ENCODE measurements around the gene MZB1. TPM values are rescaled to one million over a fixed set of nuclear protein-coding genes. Genes with fewer than 3 reads are reported as not detected.

Gene MZB1
- total RNA-seq, 1 donor from 2014 or later, result 0.58 TPM

GRCh38 chr5:139340051-139340450 is 49.7 kb downstream of the MZB1 start:
- TF ChIP-seq CTCF (IDR thresholded peaks at IDR 0.05; ENCODE audit: borderline replicate concordance), result no peak
- Histone ChIP-seq H3K27ac (replicated peaks) (no peak overlapping the region), H3K4me3 (no peak overlapping the region), H3K9me3 (replicated peaks) (no peaks in the 10 kb centered on the region), H3K36me3 (peaks cover under 1% of the 10 kb centered on the region), H3K4me1 (peaks cover 43% of the 10 kb centered on the region), H3K27me3 (ENCODE audit: low read depth) (no peaks in the 10 kb centered on the region)
- no peak for DNase-seq
- intact Hi-C loops (cut with micrococcal nuclease), result no loop called here

Other genes starting within 250 kb of the MZB1 start
- gene SIL1, start 191.5 kb downstream of the MZB1 start, total RNA-seq, result 39.3 TPM
- 121 TPM for gene MATR3, start 96.2 kb downstream of the MZB1 start, total RNA-seq
- gene PAIP2, start 48.1 kb downstream of the MZB1 start, total RNA-seq, result 148 TPM
- not detected for gene SLC23A1, start 6.6 kb downstream of the MZB1 start, total RNA-seq
- 46.3 TPM for gene PROB1, start 5.2 kb upstream of the MZB1 start, total RNA-seq
- gene SPATA24, start 14.2 kb upstream of the MZB1 start, total RNA-seq, result 15.7 TPM
- 14.3 TPM for gene DNAJC18, start 49.6 kb upstream of the MZB1 start, total RNA-seq
- gene ECSCR, start 72.8 kb upstream of the MZB1 start, total RNA-seq, result 20.9 TPM
- gene SMIM33, start 81.1 kb upstream of the MZB1 start, total RNA-seq, result not detected
- gene STING1, start 92.8 kb upstream of the MZB1 start, total RNA-seq, result 55.3 TPM
- gene UBE2D2, start 171.4 kb upstream of the MZB1 start, total RNA-seq, result 110 TPM

All from left ventricle myocardium inferior (tissue), 1 donor.